Transverse colon (tissue), 4 donors: ENCODE results near the gene GALNT18.

Source experiments
- CTCF ChIP-seq, 5 experiments: fragments of 200-600 bp in 3 of 5; fragments of 450-650 bp in 2 of 5; sonication (generic) in 3 of 5; IDR thresholded peaks; 1 replicate in 2 of 5; 2 replicates in 3 of 5; pipeline ENCODE4 v1.5.1; 2016 to 2017; ENCODE audit warnings: antibody characterized with exemption in 5 of 5, inconsistent platforms in 3 of 5, mild to moderate bottlenecking in 2 of 5, moderate library complexity in 1 of 5
- EP300 ChIP-seq: sonication (generic); formaldehyde crosslinking; IDR thresholded peaks from one replicate; pipeline ENCODE4 v1.6.1; 2017; ENCODE audit warnings: antibody characterized with exemption, low read depth
- POLR2A ChIP-seq: fragments of 450-650 bp; IDR thresholded peaks from one replicate; pipeline ENCODE4 v1.6.1; 2016; ENCODE audit warnings: antibody characterized with exemption, mild to moderate bottlenecking, moderate library complexity
- POLR2AphosphoS5 ChIP-seq, 3 donors: sonication (generic); formaldehyde crosslinking; IDR thresholded peaks; one replicate each; pipeline ENCODE4 v1.6.1; 2016; ENCODE audit warnings: antibody characterized with exemption in 3 of 3

GRCh38 chr11:11532574-11532973 lies 89.2 kb downstream of the GALNT18 start:
- TF ChIP-seq CTCF (IDR thresholded peaks at IDR 0.05) (no peak), POLR2AphosphoS5 (IDR thresholded peaks at IDR 0.05) (no peak), POLR2A (no peak), EP300 (no peak)
